H1 (cell line): ENCODE measurements around the gene YIPF2. TPM values are rescaled to one million over a fixed set of nuclear protein-coding genes. Genes with fewer than 3 reads are reported as not detected.

Experiments used
- CTCF ChIA-PET: fragments of 300-600 bp; sonication (Branson Sonifier 250); formaldehyde crosslinking; loops from one replicate; lab custom pipeline; 2021; ENCODE audit not compliant: partially characterized antibody; lab: Charles Lee
- POLR2A ChIA-PET: fragments of 300-600 bp; sonication (Branson Sonifier 250); formaldehyde crosslinking; loops from one replicate; lab custom pipeline; 2021; ENCODE audit warnings: inconsistent platforms; ENCODE audit not compliant: partially characterized antibody; lab: Charles Lee
- DNase-seq, 2 experiments: peaks; one replicate each; pipeline versions ENCODE4 v3.0.0 to v3.0.0-alpha.2; 2010 to 2022; ENCODE audit warnings: low spot score in 2 of 2, low read depth in 1 of 2, mixed read lengths in 1 of 2
- FAIRE-seq: peaks from 2 replicates; lab custom pipeline; 2011; peaks lifted over from hg19 to GRCh38; lab: Jason Lieb, UNC
- H2AFZ ChIP-seq: 2 replicates; pipeline ENCODE4 v1.8.1; 2012; ENCODE audit warnings: low read length, inconsistent platforms
- H2AK5ac ChIP-seq: 2 replicates; pipeline ENCODE4 v1.6.1; 2013; ENCODE audit warnings: low read depth, low read length
- H2BK120ac ChIP-seq: replicated peaks from 2 replicates; pipeline ENCODE3; 2013; ENCODE audit warnings: low read depth, low read length, inconsistent platforms
- H2BK12ac ChIP-seq: 2 replicates; pipeline ENCODE4 v1.6.1; 2013; ENCODE audit warnings: low read depth, low read length
- H2BK15ac ChIP-seq: 2 replicates; pipeline ENCODE4 v1.6.1; 2013; ENCODE audit warnings: low read length
- H2BK20ac ChIP-seq: 2 replicates; pipeline ENCODE4 v1.6.1; 2013; ENCODE audit warnings: low read length
- H2BK5ac ChIP-seq: 2 replicates; pipeline ENCODE4 v1.6.1; 2013; ENCODE audit warnings: low read depth, low read length
- H3K14ac ChIP-seq: 2 replicates; pipeline ENCODE4 v1.6.1; 2013; ENCODE audit warnings: inconsistent platforms; ENCODE audit not compliant: insufficient read length
- H3K18ac ChIP-seq: 2 replicates; pipeline ENCODE4 v1.6.1; 2013; ENCODE audit warnings: low read length; ENCODE audit errors: extremely low read depth
- H3K23ac ChIP-seq: 2 replicates; pipeline ENCODE4 v1.6.1; 2013; ENCODE audit warnings: inconsistent platforms; ENCODE audit not compliant: insufficient read length
- H3K23me2 ChIP-seq: 2 replicates; pipeline ENCODE4 v1.6.1; 2013; ENCODE audit warnings: low read depth, low read length
- H3K27ac ChIP-seq: 2 replicates; pipeline ENCODE4 v1.6.1; 2011; ENCODE audit warnings: low read depth, low read length, inconsistent platforms
- H3K27me3 ChIP-seq, 4 experiments: replicated peaks in 1 of 4; 1 replicate in 1 of 4; 2 replicates in 3 of 4; pipeline versions ENCODE4 v1.6.1 to v1.8.1; 2011 to 2013; ENCODE audit warnings: low read length in 3 of 4, mild to moderate bottlenecking in 3 of 4, inconsistent platforms in 2 of 4, mixed read lengths in 2 of 4, moderate library complexity in 1 of 4; ENCODE audit not compliant: control insufficient read depth in 3 of 4, insufficient read depth in 3 of 4; ENCODE audit errors: extremely low read depth in 1 of 4
- H3K36me3 ChIP-seq, 4 experiments: 2 replicates each; pipeline versions ENCODE4 v1.6.1 to v1.8.1; 2011 to 2013; ENCODE audit warnings: mild to moderate bottlenecking in 4 of 4, low read length in 3 of 4, moderate library complexity in 2 of 4, control low read depth in 1 of 4, inconsistent platforms in 1 of 4; ENCODE audit not compliant: insufficient read depth in 4 of 4, control insufficient read depth in 2 of 4
- H3K4ac ChIP-seq: replicated peaks from 2 replicates; pipeline ENCODE3; 2013; ENCODE audit warnings: low read length, low read depth, mixed read lengths, inconsistent platforms; ENCODE audit not compliant: insufficient read length
- H3K4me1 ChIP-seq, 4 experiments: replicated peaks in 1 of 4; 1 replicate in 1 of 4; 2 replicates in 3 of 4; pipeline versions ENCODE4 v1.6.1 to v1.8.1; 2011 to 2013; ENCODE audit warnings: low read length in 3 of 4, inconsistent platforms in 2 of 4, mixed read lengths in 1 of 4; ENCODE audit not compliant: insufficient read depth in 4 of 4, control insufficient read depth in 3 of 4
- H3K4me2 ChIP-seq, 2 experiments: 2 replicates each; pipeline versions ENCODE4 v1.6.1 to v1.8.1; 2011 to 2013; ENCODE audit warnings: low read depth in 2 of 2, low read length in 2 of 2, control low read depth in 1 of 2, inconsistent platforms in 1 of 2, mild to moderate bottlenecking in 1 of 2; ENCODE audit not compliant: insufficient read depth in 1 of 2
- H3K4me3 ChIP-seq, 4 experiments: fragments of 200-600, 300-600 bp in 1 of 4; sonication (generic), shearing (Covaris generic), sonication (Bioruptor Twin) in 1 of 4; 2 replicates each; pipeline versions ENCODE4 v1.5.1 to v1.8.1; 2011 to 2016; ENCODE audit warnings: low read length in 4 of 4, low read depth in 3 of 4, control low read depth in 2 of 4, inconsistent platforms in 2 of 4, mild to moderate bottlenecking in 2 of 4, mixed read lengths in 1 of 4, moderate library complexity in 1 of 4; ENCODE audit not compliant: insufficient read depth in 2 of 4; ENCODE audit errors: extremely low read depth in 1 of 4
- H3K56ac ChIP-seq: replicated peaks from 2 replicates; pipeline ENCODE3; 2013; ENCODE audit warnings: low read depth, mild to moderate bottlenecking, mixed read lengths, low read length, inconsistent platforms; ENCODE audit not compliant: insufficient read length
- H3K79me1 ChIP-seq: 2 replicates; pipeline ENCODE4 v1.6.1; 2013; ENCODE audit warnings: low read depth, low read length, control low read depth
- H3K79me2 ChIP-seq, 2 experiments: 2 replicates each; pipeline versions ENCODE4 v1.6.1 to v1.8.1; 2012 to 2013; ENCODE audit warnings: low read length in 2 of 2, mild to moderate bottlenecking in 2 of 2, inconsistent platforms in 1 of 2; ENCODE audit not compliant: insufficient read depth in 2 of 2, control insufficient read depth in 1 of 2
- H3K9ac ChIP-seq, 4 experiments: replicated peaks in 1 of 4; 1 replicate in 1 of 4; 2 replicates in 3 of 4; pipeline versions ENCODE4 v1.6.1 to v1.8.1; 2011 to 2013; ENCODE audit warnings: low read depth in 3 of 4, low read length in 3 of 4, control low read depth in 2 of 4, mild to moderate bottlenecking in 2 of 4, moderate library complexity in 2 of 4, inconsistent platforms in 1 of 4; ENCODE audit errors: extremely low read depth in 1 of 4
- H3K9me3 ChIP-seq, 2 experiments: 2 replicates each; pipeline versions ENCODE4 v1.6.1 to v1.8.1; 2012 to 2013; ENCODE audit warnings: mild to moderate bottlenecking in 2 of 2, moderate library complexity in 2 of 2, control low read depth in 1 of 2, inconsistent platforms in 1 of 2, low read depth in 1 of 2, low read length in 1 of 2, mixed read lengths in 1 of 2; ENCODE audit not compliant: insufficient read depth in 2 of 2
- H4K20me1 ChIP-seq, 2 experiments: replicated peaks in 1 of 2; 2 replicates each; pipeline versions ENCODE3 to v1.8.1; 2011 to 2013; ENCODE audit warnings: inconsistent platforms in 2 of 2, low read length in 2 of 2, mild to moderate bottlenecking in 1 of 2; ENCODE audit not compliant: insufficient read depth in 2 of 2, control insufficient read depth in 1 of 2
- H4K5ac ChIP-seq: 2 replicates; pipeline ENCODE4 v1.6.1; 2013; ENCODE audit warnings: low read length, low read depth, mixed read lengths, inconsistent platforms; ENCODE audit not compliant: insufficient read length
- H4K8ac ChIP-seq: 2 replicates; pipeline ENCODE4 v1.8.0; 2013; ENCODE audit warnings: mild to moderate bottlenecking, moderate library complexity, low read length, inconsistent platforms; ENCODE audit not compliant: insufficient read depth; ENCODE audit errors: extremely low read depth
- H4K91ac ChIP-seq: replicated peaks from 2 replicates; pipeline ENCODE3; 2013; ENCODE audit warnings: low read length, mixed read lengths, inconsistent platforms; ENCODE audit not compliant: insufficient read length
- BACH1 ChIP-seq: IDR thresholded peaks from 2 replicates; pipeline ENCODE4 v1.6.1; 2012; ENCODE audit warnings: low read length, improper control_type of control experiment
- CTBP2 ChIP-seq: IDR thresholded peaks from 2 replicates; pipeline ENCODE4 v1.7.0; 2011; ENCODE audit warnings: borderline replicate concordance, mild to moderate bottlenecking, moderate library complexity, mixed read lengths, low read length; ENCODE audit not compliant: insufficient read depth, insufficient read length
- EP300 ChIP-seq, 2 experiments: IDR thresholded peaks; 1 replicate in 1 of 2; 2 replicates in 1 of 2; pipeline ENCODE4 v1.6.1; 2011 to 2012; ENCODE audit warnings: low read depth in 2 of 2, low read length in 2 of 2, mild to moderate bottlenecking in 2 of 2, borderline replicate concordance in 1 of 2, inconsistent platforms in 1 of 2, moderate library complexity in 1 of 2
- NANOG ChIP-seq: IDR thresholded peaks from 2 replicates; pipeline ENCODE4 v1.6.1; 2011; ENCODE audit warnings: low read length, low read depth, mild to moderate bottlenecking, inconsistent platforms; ENCODE audit not compliant: insufficient read depth, poor library complexity, severe bottlenecking
- NRF1 ChIP-seq: IDR thresholded peaks from 2 replicates; pipeline ENCODE4 v1.6.1; 2011; ENCODE audit warnings: mild to moderate bottlenecking, low read depth, low read length, improper control_type of control experiment
- POLR2A ChIP-seq, 2 experiments: IDR thresholded peaks; 1 replicate in 1 of 2; 2 replicates in 1 of 2; pipeline ENCODE4 v1.6.1; 2011; ENCODE audit warnings: low read depth in 2 of 2, low read length in 2 of 2, mild to moderate bottlenecking in 2 of 2; ENCODE audit errors: control extremely low read depth in 1 of 2
- SAP30 ChIP-seq: fragments of 300-600 bp; sonication (generic); IDR thresholded peaks from 2 replicates; pipeline ENCODE4 v1.7.1; 2012; ENCODE audit warnings: low read length, moderate library complexity, mild to moderate bottlenecking, inconsistent platforms; ENCODE audit not compliant: insufficient read depth, insufficient replicate concordance
- SP1 ChIP-seq: IDR thresholded peaks from 2 replicates; pipeline ENCODE4 v1.6.1; 2011; ENCODE audit warnings: low read depth, low read length
- SRF ChIP-seq: IDR thresholded peaks from 2 replicates; pipeline ENCODE4 v1.6.1; 2011; ENCODE audit warnings: mild to moderate bottlenecking, low read depth, low read length, moderate library complexity
- TAF1 ChIP-seq: IDR thresholded peaks from 2 replicates; pipeline ENCODE4 v1.6.1; 2011; ENCODE audit warnings: mild to moderate bottlenecking, low read depth, low read length
- TBP ChIP-seq: IDR thresholded peaks from 2 replicates; pipeline ENCODE4 v1.6.1; 2011; ENCODE audit warnings: low read depth, low read length, improper control_type of control experiment
- WGBS, 2 experiments: shearing (Covaris generic) in 1 of 2; methylation state at CpG; one replicate each; pipeline versions ENCODE4 v1.1.6 to v1.1.7; 2013 to 2015; ENCODE audit warnings: low lambda C conversion rate in 2 of 2, mixed read lengths in 2 of 2, inconsistent platforms in 1 of 2, low coverage in 1 of 2, missing lambda C conversion rate in 1 of 2; ENCODE audit not compliant: insufficient replicate concordance in 2 of 2, insufficient coverage in 1 of 2, insufficient read length in 1 of 2; ENCODE audit errors: extremely low coverage in 1 of 2, missing lambda C conversion rate in 1 of 2; 5-methylcytosine and 5-hydroxymethylcytosine counted together
- polyA plus RNA-seq, 7 experiments: library from polyadenylated mRNA; depleted of rRNA in 3 of 7; stranded (reverse) in 5 of 7; unstranded in 2 of 7; fragments of >200 nt in 5 of 7; fragments of 200-250 nt in 2 of 7; gene quantifications; 1 replicate in 5 of 7; 2 replicates in 1 of 7; 4 replicates in 1 of 7; pipeline versions ENCODE4 v1.2.1 to v1.2.3, GENCODE V29; 2011 to 2013; ENCODE audit warnings: missing spikeins in 2 of 7, mixed read lengths in 2 of 7
- total RNA-seq: library from RNA; stranded (reverse); fragmentation: NEBNext Ultra II Directional; extraction: Animal tissue kit (Norgen Biotek cat#: 25700); gene quantifications from 2 replicates; pipeline ENCODE4 v1.2.1, GENCODE V29; 2021

YIPF2 gene
- total and polyA plus RNA-seq, 2 of the 8 experiments (the other 6 are each of a cell fraction or from before 2014, with no cell fraction given): 48.3 to 112 TPM

GRCh38 chr19:10915130-10916091 is 13.0 kb downstream of the YIPF2 start:
- no peaks in the 10 kb centered on the region for H3K23me2 ChIP-seq
- H3K18ac ChIP-seq: no peak overlapping the region
- H3K9me3 ChIP-seq: no peaks in the 10 kb centered on the region
- no peak overlapping the region for H3K23ac ChIP-seq
- no peak overlapping the region for H3K27ac ChIP-seq
- H4K91ac ChIP-seq: no peak overlapping the region
- peaks cover 11 to 33% (median 25%) of the 10 kb centered on the region in 4 experiments; a peak in 7 of 8 replicates for H3K36me3 ChIP-seq
- H3K27me3 ChIP-seq: no peaks in the 10 kb centered on the region
- H4K20me1 ChIP-seq: peaks cover 3 to 14% of the 10 kb centered on the region in 2 experiments
- H2BK120ac ChIP-seq: no peak overlapping the region
- H4K5ac ChIP-seq: no peak overlapping the region
- no peak overlapping the region for H2AK5ac ChIP-seq
- no peak overlapping the region for H3K4ac ChIP-seq
- H2BK12ac ChIP-seq: no peak overlapping the region
- no peaks in the 10 kb centered on the region; a peak in 2 of 7 replicates for H3K4me1 ChIP-seq
- H3K9ac ChIP-seq: no peak overlapping the region
- WGBS, 2 experiments: 94% methylated on average over 19 of the region's 19 CpGs; no CpG with 5 or more reads in 1 of the 2 experiments
- no peak for FAIRE-seq
- peaks cover 2% of the 10 kb centered on the region for H3K79me1 ChIP-seq
- POLR2A ChIA-PET: interaction anchor here (0.9 to 2.1 kb wide), 5 partner anchors 9 to 43 kb away, joined by 3 to 8 read pairs (median 4); no protein-coding TSS in a partner anchor
- H3K4me3 ChIP-seq: no peak overlapping the region
- H2BK15ac ChIP-seq: no peak overlapping the region
- no peak overlapping the region for H3K4me2 ChIP-seq
- H3K14ac ChIP-seq: no peak overlapping the region
- H4K8ac ChIP-seq: no peak overlapping the region
- H2AFZ ChIP-seq: no peak overlapping the region
- H3K79me2 ChIP-seq: no peaks in the 10 kb centered on the region
- no peak overlapping the region for H3K56ac ChIP-seq
- DNase-seq: no peak
- no peak overlapping the region; the same call in 1 of the 2 replicates for H2BK5ac ChIP-seq
- H2BK20ac ChIP-seq: no peak overlapping the region
- CTCF ChIA-PET: interaction anchor here (0.9 to 2.2 kb wide), 5 partner anchors 10 to 51 kb away, joined by 3 to 6 read pairs (median 4); no protein-coding TSS in a partner anchor
- TF ChIP-seq TBP (no peak), EP300 (IDR thresholded peaks at IDR 0.05; ENCODE audit: borderline replicate concordance in 1 of 2, low read depth in 2 of 2, low read length in 2 of 2) (no peak), TAF1 (no peak), NANOG (no peak), SAP30 (no peak), BACH1 (no peak), POLR2A (IDR thresholded peaks at IDR 0.05; ENCODE audit: control extremely low read depth in 1 of 2, low read depth in 2 of 2, low read length in 2 of 2) (no peak), NRF1 (no peak), SRF (no peak), SP1 (no peak), CTBP2 (no peak)
